HepG2 (cell line): Measurements from ENCODE around the gene ZNF653. TPM values are rescaled to one million over a fixed set of nuclear protein-coding genes. Genes with fewer than 3 reads are reported as not detected.

Experiments
- ATAC-seq: fragments of 200-7000 bp; cut with Tn5 transposase; 3 replicates; pipeline ENCODE4 v1.9.1; 2020; ENCODE audit warnings: mild to moderate bottlenecking, moderate library complexity
- BruUV-seq: library from RNA; stranded (reverse); fragments of 400-500 nt; replicated peaks from 2 replicates; lab custom pipeline; 2021; lab: Mats Ljungman, UMichigan
- CTCF ChIA-PET: fragments of 300-600 bp; formaldehyde crosslinking; extraction: SDS; loops from one replicate; lab custom pipeline; 2021; ENCODE audit warnings: low total read pairs, inconsistent platforms, low intra/inter-chr PET ratio; lab: Yijun Ruan, JAX
- POLR2A ChIA-PET: fragments of 350-600 bp; sonication (Branson Sonifier 250); formaldehyde crosslinking; loops from one replicate; lab custom pipeline; 2020; ENCODE audit warnings: antibody characterized with exemption, inconsistent platforms; lab: Yijun Ruan, JAX
- DNase-seq: peaks from one replicate; pipeline ENCODE4 v3.0.0-alpha.2; 2015; ENCODE audit warnings: low spot score
- FAIRE-seq: peaks from 3 replicates; lab custom pipeline; 2011; peaks lifted over from hg19 to GRCh38; lab: Jason Lieb, UNC
- H2AFZ ChIP-seq: one replicate; pipeline ENCODE4 v1.6.1; 2011; ENCODE audit warnings: low read length, inconsistent platforms
- H3K27ac ChIP-seq: fragments of 300-600 bp; 3 replicates; pipeline ENCODE4 v1.8.0; 2011; ENCODE audit warnings: mixed run types, mild to moderate bottlenecking, mixed read lengths, low read length, inconsistent platforms; ENCODE audit not compliant: insufficient read depth; ENCODE audit errors: extremely low read length
- H3K27me3 ChIP-seq, 2 experiments: fragments of 200-600 bp in 1 of 2; 2 replicates in 1 of 2; 3 replicates in 1 of 2; pipeline versions ENCODE4 v1.6.0 to v1.8.0; 2011; ENCODE audit warnings: low read length in 2 of 2, mild to moderate bottlenecking in 2 of 2, moderate library complexity in 2 of 2, inconsistent platforms in 1 of 2; ENCODE audit not compliant: insufficient read depth in 2 of 2, control insufficient read depth in 1 of 2
- H3K36me3 ChIP-seq, 2 experiments: fragments of 200-600 bp in 1 of 2; replicated peaks in 1 of 2; 2 replicates in 1 of 2; 3 replicates in 1 of 2; pipeline versions ENCODE4 v1.5.1 to v1.8.0; 2011; ENCODE audit warnings: low read length in 2 of 2, inconsistent platforms in 1 of 2; ENCODE audit not compliant: insufficient read depth in 2 of 2, control insufficient read depth in 1 of 2
- H3K4me1 ChIP-seq: 2 replicates; pipeline ENCODE4 v1.5.1; 2012; ENCODE audit warnings: low read length, inconsistent platforms; ENCODE audit not compliant: insufficient read depth
- H3K4me2 ChIP-seq: 2 replicates; pipeline ENCODE4 v1.6.0; 2011; ENCODE audit warnings: low read depth, low read length, inconsistent platforms
- H3K4me3 ChIP-seq, 3 experiments: fragments of 200-600 bp in 1 of 3; sonication (generic), shearing (Covaris generic) in 1 of 3; replicated peaks in 1 of 3; 2 replicates each; pipeline ENCODE4 v1.5.1; 2011 to 2016; ENCODE audit warnings: low read length in 3 of 3, inconsistent platforms in 2 of 3, low read depth in 2 of 3, mild to moderate bottlenecking in 2 of 3, control low read depth in 1 of 3, mixed read lengths in 1 of 3; ENCODE audit not compliant: insufficient read depth in 1 of 3
- H3K79me2 ChIP-seq: one replicate; pipeline ENCODE4 v1.6.1; 2011; ENCODE audit warnings: low read length, inconsistent platforms; ENCODE audit not compliant: insufficient read depth
- H3K9ac ChIP-seq: 2 replicates; pipeline ENCODE4 v1.6.0; 2011; ENCODE audit warnings: mild to moderate bottlenecking, low read depth, low read length, inconsistent platforms; ENCODE audit not compliant: insufficient read depth
- H3K9me3 ChIP-seq: 2 replicates; pipeline ENCODE4 v1.5.1; 2012; ENCODE audit warnings: mild to moderate bottlenecking, low read length
- H4K20me1 ChIP-seq: 2 replicates; pipeline ENCODE4 v1.6.0; 2011; ENCODE audit warnings: inconsistent platforms, mild to moderate bottlenecking, low read length, moderate library complexity; ENCODE audit not compliant: insufficient read depth
- RXRB ChIP-seq: IDR thresholded peaks from 2 replicates; pipeline ENCODE4 v1.6.1; 2016; ENCODE audit warnings: borderline replicate concordance, missing genetic modification reagents, missing compliant biosample characterization
- SOX13 ChIP-seq, 3 experiments: fragments of 450-650 bp in 1 of 3; sonication (generic) in 1 of 3; formaldehyde crosslinking in 1 of 3; IDR thresholded peaks in 2 of 3; conservative IDR thresholded peaks in 1 of 3; 2 replicates each; pipeline versions ENCODE4 v1.5.0 to v1.6.1; 2016 to 2020; ENCODE audit warnings: antibody characterized with exemption in 1 of 3, mild to moderate bottlenecking in 1 of 3, missing compliant biosample characterization in 1 of 3, missing genetic modification reagents in 1 of 3, moderate library complexity in 1 of 3
- SRSF9 ChIP-seq: fragments of 200-400 bp; formaldehyde crosslinking; IDR thresholded peaks from 2 replicates; pipeline ENCODE4 v1.6.1; 2018; ENCODE audit warnings: borderline replicate concordance, mild to moderate bottlenecking, low read depth, low read length; ENCODE audit not compliant: insufficient read depth, poor library complexity, severe bottlenecking
- YEATS4 ChIP-seq: sonication (generic); formaldehyde crosslinking; IDR thresholded peaks from 2 replicates; pipeline ENCODE4 v1.4.0; 2020; ENCODE audit warnings: missing genetic modification reagents, borderline replicate concordance
- ZNF12 ChIP-seq: sonication (generic); formaldehyde crosslinking; IDR thresholded peaks from 2 replicates; pipeline ENCODE4 v1.5.0; 2020; ENCODE audit warnings: missing genetic modification reagents
- ZNF788 ChIP-seq: sonication (generic); formaldehyde crosslinking; IDR thresholded peaks from 2 replicates; pipeline ENCODE4 v1.5.0; 2020; ENCODE audit warnings: mild to moderate bottlenecking, missing genetic modification reagents, borderline replicate concordance
- WGBS: methylation state at CpG from one replicate; pipeline ENCODE4 v1.1.6; 2017; ENCODE audit warnings: low lambda C conversion rate; 5-methylcytosine and 5-hydroxymethylcytosine counted together
- in situ Hi-C: cut with HindIII; loops from 2 replicates; pipeline ENCODE4 v1.10.0; 2017; ENCODE audit warnings: low pct_unique_long_range_greater_than_20kb; ENCODE audit not compliant: extremely low pct_ligation_motif_present
- intact Hi-C: fragments of 100-400 bp; cut with micrococcal nuclease; formaldehyde crosslinking; loops from one replicate; pipeline ENCODE4 v1.10.0; 2022; ENCODE audit not compliant: unreplicated experiment
- polyA plus RNA-seq, 8 experiments: library from polyadenylated mRNA; depleted of rRNA in 3 of 8; stranded (reverse) in 7 of 8; unstranded in 1 of 8; fragments of >200 nt; fragmentation: Illumina TruSeq in 4 of 8; extraction: Trizol in 4 of 8; gene quantifications; 2 replicates each; pipeline versions ENCODE4 v1.2.1 to v1.2.3, GENCODE V29; 2011 to 2016; ENCODE audit warnings: low read depth in 4 of 8, missing spikeins in 1 of 8, mixed read lengths in 1 of 8; ENCODE audit not compliant: insufficient read depth in 1 of 8
- total RNA-seq, 5 experiments: library from RNA; depleted of rRNA; stranded (reverse); fragments of >200 nt; fragmentation: Illumina TruSeq; extraction: Trizol; gene quantifications; 2 replicates each; pipeline ENCODE4 v1.2.3, GENCODE V29; 2016; ENCODE audit warnings: low read depth in 1 of 5
- TF ChIP-seq, protein P1 (sequence below): sonication (generic); formaldehyde crosslinking; IDR thresholded peaks from 2 replicates; pipeline ENCODE4 v1.4.0; 2020; ENCODE audit warnings: mild to moderate bottlenecking, missing genetic modification reagents
- TF ChIP-seq, protein P2 (sequence below): sonication (generic); formaldehyde crosslinking; IDR thresholded peaks from 2 replicates; pipeline ENCODE4 v1.4.0; 2020; ENCODE audit warnings: missing genetic modification reagents
- TF ChIP-seq, protein P3 (sequence below): sonication (generic); IDR thresholded peaks from 2 replicates; pipeline ENCODE4 v1.6.1; 2016; ENCODE audit warnings: low read depth, borderline replicate concordance
- TF ChIP-seq, protein P4 (sequence below): IDR thresholded peaks from 2 replicates; pipeline ENCODE4 v1.6.1; 2016; ENCODE audit warnings: low read depth
- TF ChIP-seq, protein P5 (sequence below): IDR thresholded peaks from 2 replicates; pipeline ENCODE4 v1.6.1; 2016; ENCODE audit warnings: control low read depth

ZNF653 gene
- total and polyA plus RNA-seq, 2 of the 13 experiments (the other 11 are each of a cell fraction or from before 2014, with no cell fraction given): 4.7 to 7.1 TPM

DNA sequence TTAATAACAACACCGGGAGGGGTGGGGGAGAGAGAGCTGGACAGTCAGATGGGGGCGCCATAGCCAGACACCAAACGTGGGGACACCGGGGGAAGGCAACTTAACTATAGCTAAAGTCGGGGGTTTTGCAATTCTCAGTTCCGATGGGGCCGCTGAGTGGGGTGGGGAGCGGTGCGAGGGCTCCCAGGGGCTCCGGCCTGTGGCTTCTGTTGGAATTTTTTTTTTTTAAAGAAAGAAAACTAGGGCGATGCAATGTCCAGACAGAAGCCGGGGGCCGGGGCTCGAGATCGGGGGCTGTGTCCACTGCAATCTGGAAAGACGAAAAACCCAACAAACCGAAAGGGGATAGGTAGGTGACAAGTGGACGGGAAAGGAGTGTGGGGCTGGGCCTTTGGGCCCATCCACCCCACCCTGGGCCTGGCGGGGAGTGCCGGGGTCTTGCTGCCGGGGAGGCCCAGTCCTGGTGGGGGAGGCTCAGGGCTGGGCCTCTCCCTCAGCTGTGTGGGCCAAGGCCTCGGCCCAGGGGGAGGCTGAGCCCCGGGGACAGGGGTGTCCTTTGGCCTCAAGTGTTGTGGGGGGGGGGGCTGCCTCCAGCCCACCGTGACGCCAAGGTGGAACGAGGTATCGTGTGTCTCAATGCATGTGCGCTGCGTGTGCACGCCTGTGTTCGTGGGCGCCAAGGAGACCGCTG is 52.9 kb downstream of the ZNF653 start:
- no peaks in the 10 kb centered on the region for H3K9me3 ChIP-seq
- no peak overlapping the region for H3K27ac ChIP-seq
- H4K20me1 ChIP-seq: no peaks in the 10 kb centered on the region
- no peak overlapping the region for H3K4me2 ChIP-seq
- no peak overlapping the region for H3K9ac ChIP-seq
- peaks cover 18% of the 10 kb centered on the region for H3K4me1 ChIP-seq
- DNase-seq (no peak), ATAC-seq (no peak), FAIRE-seq (no peak)
- no peak overlapping the region for H3K4me3 ChIP-seq
- no peak overlapping the region for H2AFZ ChIP-seq
- BruUV-seq: no TSS peak
- ChIA-PET CTCF (interaction anchor here (0.7 kb wide), 1 partner anchor 30 kb away, joined by 3 read pairs; no protein-coding TSS in a partner anchor), POLR2A (interaction anchor here (1.1 kb wide), 1 partner anchor 34 kb away, joined by 3 read pairs; the partner anchor contains the start of gene RGL3)
- intact Hi-C loops: no loop called here
- H3K27me3 ChIP-seq: peaks cover 0 to 7% of the 10 kb centered on the region in 2 experiments; a peak in 1 of 5 replicates
- in situ Hi-C loops: loop anchor here (10.0 kb wide), 1 partner anchor 168 kb away; no protein-coding TSS in a partner anchor
- WGBS: 85% methylated on average over 30 of the region's 33 CpGs
- no peaks in the 10 kb centered on the region for H3K79me2 ChIP-seq
- H3K36me3 ChIP-seq: peaks cover 8 to 15% of the 10 kb centered on the region in 2 experiments; a peak in 3 of 5 replicates
- TF ChIP-seq RXRB (no peak), SRSF9 (no peak), SOX13 (IDR thresholded peaks at IDR 0.05) (no peak), SOX13 (CRISPR knock-in tag; conservative IDR thresholded peaks at IDR 0.05 in 1 of 2, IDR thresholded peaks at IDR 0.05 in 1 of 2) (no peak), ZNF788 (CRISPR knock-in tag) (no peak), ZNF12 (CRISPR knock-in tag) (no peak), YEATS4 (CRISPR knock-in tag) (no peak)
- TF ChIP-seq, protein P1, sequence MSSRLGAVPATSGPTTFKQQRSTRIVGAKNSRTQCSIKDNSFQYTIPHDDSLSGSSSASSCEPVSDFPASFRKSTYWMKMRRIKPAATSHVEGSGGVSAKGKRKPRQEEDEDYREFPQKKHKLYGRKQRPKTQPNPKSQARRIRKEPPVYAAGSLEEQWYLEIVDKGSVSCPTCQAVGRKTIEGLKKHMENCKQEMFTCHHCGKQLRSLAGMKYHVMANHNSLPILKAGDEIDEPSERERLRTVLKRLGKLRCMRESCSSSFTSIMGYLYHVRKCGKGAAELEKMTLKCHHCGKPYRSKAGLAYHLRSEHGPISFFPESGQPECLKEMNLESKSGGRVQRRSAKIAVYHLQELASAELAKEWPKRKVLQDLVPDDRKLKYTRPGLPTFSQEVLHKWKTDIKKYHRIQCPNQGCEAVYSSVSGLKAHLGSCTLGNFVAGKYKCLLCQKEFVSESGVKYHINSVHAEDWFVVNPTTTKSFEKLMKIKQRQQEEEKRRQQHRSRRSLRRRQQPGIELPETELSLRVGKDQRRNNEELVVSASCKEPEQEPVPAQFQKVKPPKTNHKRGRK (CRISPR knock-in tag): no peak
- TF ChIP-seq, protein P2, sequence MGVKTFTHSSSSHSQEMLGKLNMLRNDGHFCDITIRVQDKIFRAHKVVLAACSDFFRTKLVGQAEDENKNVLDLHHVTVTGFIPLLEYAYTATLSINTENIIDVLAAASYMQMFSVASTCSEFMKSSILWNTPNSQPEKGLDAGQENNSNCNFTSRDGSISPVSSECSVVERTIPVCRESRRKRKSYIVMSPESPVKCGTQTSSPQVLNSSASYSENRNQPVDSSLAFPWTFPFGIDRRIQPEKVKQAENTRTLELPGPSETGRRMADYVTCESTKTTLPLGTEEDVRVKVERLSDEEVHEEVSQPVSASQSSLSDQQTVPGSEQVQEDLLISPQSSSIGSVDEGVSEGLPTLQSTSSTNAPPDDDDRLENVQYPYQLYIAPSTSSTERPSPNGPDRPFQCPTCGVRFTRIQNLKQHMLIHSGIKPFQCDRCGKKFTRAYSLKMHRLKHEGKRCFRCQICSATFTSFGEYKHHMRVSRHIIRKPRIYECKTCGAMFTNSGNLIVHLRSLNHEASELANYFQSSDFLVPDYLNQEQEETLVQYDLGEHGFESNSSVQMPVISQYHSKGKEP: no peak
- TF ChIP-seq, protein P3, sequence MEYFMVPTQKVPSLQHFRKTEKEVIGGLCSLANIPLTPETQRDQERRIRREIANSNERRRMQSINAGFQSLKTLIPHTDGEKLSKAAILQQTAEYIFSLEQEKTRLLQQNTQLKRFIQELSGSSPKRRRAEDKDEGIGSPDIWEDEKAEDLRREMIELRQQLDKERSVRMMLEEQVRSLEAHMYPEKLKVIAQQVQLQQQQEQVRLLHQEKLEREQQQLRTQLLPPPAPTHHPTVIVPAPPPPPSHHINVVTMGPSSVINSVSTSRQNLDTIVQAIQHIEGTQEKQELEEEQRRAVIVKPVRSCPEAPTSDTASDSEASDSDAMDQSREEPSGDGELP: no peak
- TF ChIP-seq, protein P4, sequence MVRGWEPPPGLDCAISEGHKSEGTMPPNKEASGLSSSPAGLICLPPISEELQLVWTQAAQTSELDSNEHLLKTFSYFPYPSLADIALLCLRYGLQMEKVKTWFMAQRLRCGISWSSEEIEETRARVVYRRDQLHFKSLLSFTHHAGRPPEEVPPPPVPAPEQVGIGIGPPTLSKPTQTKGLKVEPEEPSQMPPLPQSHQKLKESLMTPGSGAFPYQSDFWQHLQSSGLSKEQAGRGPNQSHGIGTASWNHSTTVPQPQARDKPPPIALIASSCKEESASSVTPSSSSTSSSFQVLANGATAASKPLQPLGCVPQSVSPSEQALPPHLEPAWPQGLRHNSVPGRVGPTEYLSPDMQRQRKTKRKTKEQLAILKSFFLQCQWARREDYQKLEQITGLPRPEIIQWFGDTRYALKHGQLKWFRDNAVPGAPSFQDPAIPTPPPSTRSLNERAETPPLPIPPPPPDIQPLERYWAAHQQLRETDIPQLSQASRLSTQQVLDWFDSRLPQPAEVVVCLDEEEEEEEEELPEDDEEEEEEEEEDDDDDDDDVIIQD (CRISPR knock-in tag): no peak
- TF ChIP-seq, protein P5, sequence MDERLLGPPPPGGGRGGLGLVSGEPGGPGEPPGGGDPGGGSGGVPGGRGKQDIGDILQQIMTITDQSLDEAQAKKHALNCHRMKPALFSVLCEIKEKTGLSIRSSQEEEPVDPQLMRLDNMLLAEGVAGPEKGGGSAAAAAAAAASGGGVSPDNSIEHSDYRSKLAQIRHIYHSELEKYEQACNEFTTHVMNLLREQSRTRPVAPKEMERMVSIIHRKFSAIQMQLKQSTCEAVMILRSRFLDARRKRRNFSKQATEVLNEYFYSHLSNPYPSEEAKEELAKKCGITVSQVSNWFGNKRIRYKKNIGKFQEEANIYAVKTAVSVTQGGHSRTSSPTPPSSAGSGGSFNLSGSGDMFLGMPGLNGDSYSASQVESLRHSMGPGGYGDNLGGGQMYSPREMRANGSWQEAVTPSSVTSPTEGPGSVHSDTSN (CRISPR knock-in tag): no peak
